Body of pancreas (tissue), 4 donors: Measurements from ENCODE around the gene SNCAIP. TPM values are rescaled to one million over a fixed set of nuclear protein-coding genes. Genes with fewer than 3 reads are reported as not detected.

Experiments
- ATAC-seq: fragments of 150-250 bp; one replicate; pipeline ENCODE4 v1.9.1; 2016
- DNase-seq, 4 donors: peaks; one replicate each; pipeline ENCODE4 v3.0.0-alpha.2; 2019
- H3K27ac ChIP-seq, 4 donors: fragments of 200-600 bp; sonication (generic); 1 replicate in 3 of 4; 2 replicates in 1 of 4; pipeline versions ENCODE4 v1.5.1 to v1.6.1; 2016 to 2019; ENCODE audit warnings: mild to moderate bottlenecking in 1 of 4, mixed read lengths in 1 of 4, moderate library complexity in 1 of 4
- H3K27me3 ChIP-seq, 2 donors: fragments of 200-600 bp; sonication (generic); one replicate each; pipeline ENCODE4 v1.6.0; 2016; ENCODE audit warnings: mild to moderate bottlenecking in 1 of 2
- H3K36me3 ChIP-seq, 2 donors: fragments of 200-600 bp; sonication (generic); replicated peaks in 1 of 2; 2 replicates each; pipeline ENCODE4 v1.5.1; 2016; ENCODE audit warnings: low read depth in 2 of 2; ENCODE audit not compliant: insufficient read depth in 1 of 2
- H3K4me1 ChIP-seq: fragments of 200-600 bp; sonication (generic); one replicate; pipeline ENCODE4 v1.6.0; 2016
- H3K4me3 ChIP-seq, 2 donors: fragments of 200-600 bp; sonication (generic); 1 replicate in 1 of 2; 2 replicates in 1 of 2; pipeline ENCODE4 v1.5.1; 2016 to 2019
- H3K9me3 ChIP-seq, 3 donors: fragments of 200-600 bp; sonication (generic); 1 replicate in 2 of 3; 2 replicates in 1 of 3; pipeline ENCODE4 v1.5.1; 2016
- CTCF ChIP-seq, 7 experiments: fragments of 450-650 bp in 4 of 7; fragments of 200-600 bp in 3 of 7; sonication (generic) in 3 of 7; IDR thresholded peaks; one replicate each; pipeline ENCODE4 v1.5.1; 2016 to 2019; ENCODE audit warnings: antibody characterized with exemption in 7 of 7
- POLR2A ChIP-seq, 3 donors: fragments of 450-650 bp; IDR thresholded peaks; one replicate each; pipeline ENCODE4 v1.6.1; 2016; ENCODE audit warnings: antibody characterized with exemption in 3 of 3, mild to moderate bottlenecking in 2 of 3
- WGBS, 2 donors: methylation state at CpG; one replicate each; pipeline ENCODE4 v1.1.5; 2017; 5-methylcytosine and 5-hydroxymethylcytosine counted together
- intact Hi-C: fragments of 100-400 bp; cut with DNase I; formaldehyde crosslinking; loops from one replicate; pipeline ENCODE4 v1.15.1; 2023
- total RNA-seq, 2 donors: library from RNA; depleted of rRNA; stranded (reverse); fragments of >200 nt; gene quantifications; one replicate each; pipeline ENCODE4 v1.1.0, GENCODE V29; 2016

SNCAIP gene
- 1 to 10 TPM; 1.3 to 2.6 TPM for total RNA-seq

- Histone ChIP-seq H3K9me3 (no peaks in the 10 kb centered on the region), H3K36me3 (no peaks in the 10 kb centered on the region), H3K4me1 (peaks cover 15% of the 10 kb centered on the region), H3K27ac (no peak within 1 kb of the TSS), H3K4me3 (peak within 1 kb of the TSS in 1 of 2 donors; percentile 14), H3K27me3 (peaks cover 0 to 12% of the 10 kb centered on the region in 2 donors)
- 1 to 2% methylated on average over 6 to 62 of the region's 78 CpGs for WGBS, 2 donors
- intact Hi-C loops: no loop called here
- ATAC-seq (peak; percentile 73), DNase-seq (peak; percentile 20 to 51 (median 34))
- no peak for TF ChIP-seq CTCF (IDR thresholded peaks at IDR 0.05)
Observed at GRCh38 chr5:122311961-122312590, at the start of gene SNCAIP. Gene SNCAIP (plus strand): TSS chr5:122312237. CDS start chr5:122391135, 78,898 bp downstream.

- no peak overlapping the region for H3K27ac ChIP-seq
- intact Hi-C loops: no loop called here
- no peaks in the 10 kb centered on the region for H3K27me3 ChIP-seq
- no peaks in the 10 kb centered on the region for H3K9me3 ChIP-seq
- ATAC-seq (no peak), DNase-seq (no peak)
- no peak overlapping the region for H3K4me3 ChIP-seq
- H3K36me3 ChIP-seq: no peaks in the 10 kb centered on the region
- TF ChIP-seq CTCF (IDR thresholded peaks at IDR 0.05) (no peak), POLR2A (IDR thresholded peaks at IDR 0.05) (no peak)
- H3K4me1 ChIP-seq: no peaks in the 10 kb centered on the region
Observed at GRCh38 chr5:122263352-122264030, 48.5 kb upstream of the SNCAIP start.

GRCh38 chr5:122264610-122265009, 47.4 kb upstream of the SNCAIP start:
- intact Hi-C loops: no loop called here
- Histone ChIP-seq H3K4me3 (no peak overlapping the region), H3K9me3 (no peaks in the 10 kb centered on the region), H3K36me3 (no peaks in the 10 kb centered on the region), H3K4me1 (no peaks in the 10 kb centered on the region), H3K27ac (no peak overlapping the region), H3K27me3 (no peaks in the 10 kb centered on the region)
- TF ChIP-seq POLR2A (IDR thresholded peaks at IDR 0.05) (no peak), CTCF (IDR thresholded peaks at IDR 0.05) (no peak)
- ATAC-seq (no peak), DNase-seq (no peak)

- Histone ChIP-seq H3K9me3 (no peaks in the 10 kb centered on the region), H3K4me3 (no peak overlapping the region), H3K4me1 (no peaks in the 10 kb centered on the region), H3K27me3 (no peaks in the 10 kb centered on the region), H3K27ac (no peak overlapping the region), H3K36me3 (no peaks in the 10 kb centered on the region)
- WGBS, 2 donors: 72 to 74% methylated on average over 6 of the region's 6 CpGs
- intact Hi-C loops: no loop called here
- ATAC-seq: no peak
- DNase-seq: no peak
- TF ChIP-seq POLR2A (IDR thresholded peaks at IDR 0.05) (no peak), CTCF (IDR thresholded peaks at IDR 0.05) (no peak)
Observed at GRCh38 chr5:122267185-122267584, 44.9 kb upstream of the SNCAIP start.

GRCh38 chr5:122273696-122274095, 38.3 kb upstream of the SNCAIP start:
- Histone ChIP-seq H3K4me1 (no peaks in the 10 kb centered on the region), H3K36me3 (no peaks in the 10 kb centered on the region), H3K4me3 (no peak overlapping the region), H3K27ac (no peak overlapping the region), H3K9me3 (no peaks in the 10 kb centered on the region), H3K27me3 (no peaks in the 10 kb centered on the region)
- DNase-seq (no peak), ATAC-seq (no peak)
- TF ChIP-seq POLR2A (IDR thresholded peaks at IDR 0.05) (no peak), CTCF (IDR thresholded peaks at IDR 0.05) (no peak)
- WGBS, 2 donors: 24 to 32% methylated on average over 1 of the region's 1 CpG
- intact Hi-C loops: no loop called here
